ENCODE data around the gene ENOX1. TPM values are rescaled to one million over a fixed set of nuclear protein-coding genes. Genes with fewer than 3 reads are reported as not detected.

Gene ENOX1
- total and polyA plus RNA-seq, 2 donors (not counting 3 experiments of a cell fraction or from before 2014, with no cell fraction given), result 0.17 to 0.97 TPM

DNA sequence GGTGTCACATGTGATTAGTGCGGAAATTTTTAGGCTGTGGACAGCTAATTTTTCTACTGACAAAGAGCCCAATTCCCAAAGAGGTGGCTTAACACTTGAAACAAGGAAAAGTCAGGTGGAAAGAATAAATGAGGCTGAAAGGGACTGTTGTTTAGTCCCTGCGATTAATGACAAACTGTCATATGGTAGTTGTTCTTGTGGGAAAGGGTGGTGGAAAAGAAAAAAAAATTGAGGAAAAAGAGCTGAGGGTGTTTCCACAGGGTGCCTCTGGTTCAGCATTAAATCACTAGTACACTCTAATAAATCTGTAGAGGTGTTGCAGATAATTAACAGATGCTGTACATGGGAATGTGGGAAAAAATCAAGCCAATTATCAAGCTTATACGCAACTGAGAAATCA is 462.6 kb downstream of the ENOX1 start:
- H3K9me1 ChIP-seq (replicated peaks; ENCODE audit: control insufficient read depth, extremely low read depth, insufficient read depth, low read length), result no peaks in the 10 kb centered on the region
- no peaks in the 10 kb centered on the region for H3K36me3 ChIP-seq (ENCODE audit: control insufficient read depth in 2 of 2, extremely low read depth in 1 of 2, insufficient read depth in 2 of 2, low read length in 2 of 2)
- no peak for TF ChIP-seq JUN (IDR thresholded peaks at IDR 0.05; ENCODE audit: borderline replicate concordance, insufficient read depth, insufficient read length, low read depth)
- no peak for TF ChIP-seq MYC (IDR thresholded peaks at IDR 0.05; ENCODE audit: low read depth, low read length)
- TF ChIP-seq GATA2 (IDR thresholded peaks at IDR 0.05; ENCODE audit: insufficient read depth, insufficient read length, low read depth, low read length), result no peak
- TF ChIP-seq FOS (IDR thresholded peaks at IDR 0.05; ENCODE audit: borderline replicate concordance, insufficient read depth, low read length), result no peak
- no peak for TF ChIP-seq POLR2AphosphoS5 (IDR thresholded peaks at IDR 0.05; ENCODE audit: insufficient read depth, low read depth, low read length)
- TF ChIP-seq, protein P1, sequence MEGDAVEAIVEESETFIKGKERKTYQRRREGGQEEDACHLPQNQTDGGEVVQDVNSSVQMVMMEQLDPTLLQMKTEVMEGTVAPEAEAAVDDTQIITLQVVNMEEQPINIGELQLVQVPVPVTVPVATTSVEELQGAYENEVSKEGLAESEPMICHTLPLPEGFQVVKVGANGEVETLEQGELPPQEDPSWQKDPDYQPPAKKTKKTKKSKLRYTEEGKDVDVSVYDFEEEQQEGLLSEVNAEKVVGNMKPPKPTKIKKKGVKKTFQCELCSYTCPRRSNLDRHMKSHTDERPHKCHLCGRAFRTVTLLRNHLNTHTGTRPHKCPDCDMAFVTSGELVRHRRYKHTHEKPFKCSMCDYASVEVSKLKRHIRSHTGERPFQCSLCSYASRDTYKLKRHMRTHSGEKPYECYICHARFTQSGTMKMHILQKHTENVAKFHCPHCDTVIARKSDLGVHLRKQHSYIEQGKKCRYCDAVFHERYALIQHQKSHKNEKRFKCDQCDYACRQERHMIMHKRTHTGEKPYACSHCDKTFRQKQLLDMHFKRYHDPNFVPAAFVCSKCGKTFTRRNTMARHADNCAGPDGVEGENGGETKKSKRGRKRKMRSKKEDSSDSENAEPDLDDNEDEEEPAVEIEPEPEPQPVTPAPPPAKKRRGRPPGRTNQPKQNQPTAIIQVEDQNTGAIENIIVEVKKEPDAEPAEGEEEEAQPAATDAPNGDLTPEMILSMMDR (IDR thresholded peaks at IDR 0.05; ENCODE audit: extremely low read depth in 1 of 2, insufficient read depth in 1 of 2, low read depth in 1 of 2, low read length in 2 of 2), result no peak
- no peak overlapping the region for H3K4me3 ChIP-seq (replicated peaks in 1 of 3; ENCODE audit: insufficient read depth in 1 of 3, low read depth in 1 of 3, low read length in 3 of 3)
- CTCF ChIA-PET, result no interaction called here
- no peak overlapping the region for H3K4me2 ChIP-seq (ENCODE audit: insufficient read depth, low read length)
- no peak for DNase-seq (ENCODE audit: low read depth, low spot score)
- no peak overlapping the region for H3K27ac ChIP-seq (ENCODE audit: insufficient read depth, low read depth, low read length)
- H3K4me1 ChIP-seq (ENCODE audit: control insufficient read depth, extremely low read depth, insufficient read depth, low read length), result no peaks in the 10 kb centered on the region
- H2AFZ ChIP-seq (ENCODE audit: low read depth, low read length), result no peak overlapping the region
- POLR2A ChIA-PET, result no interaction called here
- no TSS peak for BruUV-seq (replicated peaks)
- no peaks in the 10 kb centered on the region for H3K79me2 ChIP-seq (ENCODE audit: control insufficient read depth, insufficient read depth, low read length)
- H4K20me1 ChIP-seq (replicated peaks; ENCODE audit: control insufficient read depth, extremely low read depth, insufficient read depth, low read length), result no peaks in the 10 kb centered on the region
- H3K9ac ChIP-seq (replicated peaks; ENCODE audit: extremely low read depth, insufficient read depth, low read length), result no peak overlapping the region
- no peaks in the 10 kb centered on the region for H3K9me3 ChIP-seq (replicated peaks; ENCODE audit: control insufficient read depth, insufficient read depth, low read length)
- no peak for FAIRE-seq
- no peaks in the 10 kb centered on the region for H3K27me3 ChIP-seq (ENCODE audit: control insufficient read depth in 2 of 2, insufficient read depth in 2 of 2, low read length in 2 of 2)
- dilution Hi-C loops (cut with MboI; ENCODE audit: extremely low pct_ligation_motif_present, low sequenced_read_pairs) (no loop called here), intact Hi-C loops (cut with micrococcal nuclease) (no loop called here)
